ENCODE measurements around the gene CEP295NL.

DNA sequence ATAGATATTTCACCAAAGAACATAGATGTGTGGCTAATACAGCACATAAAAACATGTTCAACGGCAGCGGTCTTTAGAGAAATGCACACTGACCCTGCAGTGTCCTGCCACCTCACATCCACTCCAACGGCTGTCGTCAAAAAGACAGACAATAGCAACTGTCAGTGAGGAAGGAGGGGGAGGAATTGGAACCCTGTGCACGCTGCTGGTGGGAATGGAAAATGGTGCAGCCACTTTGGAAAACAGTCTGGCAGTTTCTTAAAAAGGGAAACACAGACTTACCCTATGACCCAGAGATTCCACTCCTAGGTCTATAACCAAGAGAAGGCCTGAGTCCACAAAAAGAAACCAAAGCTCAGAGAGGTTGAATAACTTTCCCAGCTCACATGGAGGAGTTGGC is 7.7 kb downstream of the CEP295NL start:
- TF ChIP-seq, protein P1, sequence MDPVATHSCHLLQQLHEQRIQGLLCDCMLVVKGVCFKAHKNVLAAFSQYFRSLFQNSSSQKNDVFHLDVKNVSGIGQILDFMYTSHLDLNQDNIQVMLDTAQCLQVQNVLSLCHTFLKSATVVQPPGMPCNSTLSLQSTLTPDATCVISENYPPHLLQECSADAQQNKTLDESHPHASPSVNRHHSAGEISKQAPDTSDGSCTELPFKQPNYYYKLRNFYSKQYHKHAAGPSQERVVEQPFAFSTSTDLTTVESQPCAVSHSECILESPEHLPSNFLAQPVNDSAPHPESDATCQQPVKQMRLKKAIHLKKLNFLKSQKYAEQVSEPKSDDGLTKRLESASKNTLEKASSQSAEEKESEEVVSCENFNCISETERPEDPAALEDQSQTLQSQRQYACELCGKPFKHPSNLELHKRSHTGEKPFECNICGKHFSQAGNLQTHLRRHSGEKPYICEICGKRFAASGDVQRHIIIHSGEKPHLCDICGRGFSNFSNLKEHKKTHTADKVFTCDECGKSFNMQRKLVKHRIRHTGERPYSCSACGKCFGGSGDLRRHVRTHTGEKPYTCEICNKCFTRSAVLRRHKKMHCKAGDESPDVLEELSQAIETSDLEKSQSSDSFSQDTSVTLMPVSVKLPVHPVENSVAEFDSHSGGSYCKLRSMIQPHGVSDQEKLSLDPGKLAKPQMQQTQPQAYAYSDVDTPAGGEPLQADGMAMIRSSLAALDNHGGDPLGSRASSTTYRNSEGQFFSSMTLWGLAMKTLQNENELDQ (CRISPR knock-in tag; IDR thresholded peaks at IDR 0.05; ENCODE audit: borderline replicate concordance) = no peak
- TF ChIP-seq HNF4G (IDR thresholded peaks at IDR 0.05; ENCODE audit: borderline replicate concordance, low read depth, low read length) (no peak), HNF4G (CRISPR knock-in tag; IDR thresholded peaks at IDR 0.05; ENCODE audit: borderline replicate concordance, low read depth) (no peak), KAT7 (CRISPR knock-in tag; IDR thresholded peaks at IDR 0.05; ENCODE audit: borderline replicate concordance) (no peak), NCOA2 (CRISPR knock-in tag; IDR thresholded peaks at IDR 0.05) (no peak), ZNF589 (CRISPR knock-in tag; conservative IDR thresholded peaks at IDR 0.05) (no peak), U2AF1 (optimal IDR thresholded peaks at IDR 0.05; ENCODE audit: low read depth, low read length) (no peak), MAFK (conservative IDR thresholded peaks at IDR 0.05 in 1 of 2, IDR thresholded peaks at IDR 0.05 in 1 of 2; ENCODE audit: low read length in 2 of 2) (no peak), NFE2L2 (IDR thresholded peaks at IDR 0.05; ENCODE audit: low read length) (no peak), ZSCAN21 (CRISPR knock-in tag; IDR thresholded peaks at IDR 0.05; ENCODE audit: borderline replicate concordance) (no peak), JUN (CRISPR knock-in tag; IDR thresholded peaks at IDR 0.05) (no peak), SP4 (CRISPR knock-in tag; IDR thresholded peaks at IDR 0.05) (no peak), TAF1 (CRISPR knock-in tag; IDR thresholded peaks at IDR 0.05) (no peak)
- TF ChIP-seq, protein P2, sequence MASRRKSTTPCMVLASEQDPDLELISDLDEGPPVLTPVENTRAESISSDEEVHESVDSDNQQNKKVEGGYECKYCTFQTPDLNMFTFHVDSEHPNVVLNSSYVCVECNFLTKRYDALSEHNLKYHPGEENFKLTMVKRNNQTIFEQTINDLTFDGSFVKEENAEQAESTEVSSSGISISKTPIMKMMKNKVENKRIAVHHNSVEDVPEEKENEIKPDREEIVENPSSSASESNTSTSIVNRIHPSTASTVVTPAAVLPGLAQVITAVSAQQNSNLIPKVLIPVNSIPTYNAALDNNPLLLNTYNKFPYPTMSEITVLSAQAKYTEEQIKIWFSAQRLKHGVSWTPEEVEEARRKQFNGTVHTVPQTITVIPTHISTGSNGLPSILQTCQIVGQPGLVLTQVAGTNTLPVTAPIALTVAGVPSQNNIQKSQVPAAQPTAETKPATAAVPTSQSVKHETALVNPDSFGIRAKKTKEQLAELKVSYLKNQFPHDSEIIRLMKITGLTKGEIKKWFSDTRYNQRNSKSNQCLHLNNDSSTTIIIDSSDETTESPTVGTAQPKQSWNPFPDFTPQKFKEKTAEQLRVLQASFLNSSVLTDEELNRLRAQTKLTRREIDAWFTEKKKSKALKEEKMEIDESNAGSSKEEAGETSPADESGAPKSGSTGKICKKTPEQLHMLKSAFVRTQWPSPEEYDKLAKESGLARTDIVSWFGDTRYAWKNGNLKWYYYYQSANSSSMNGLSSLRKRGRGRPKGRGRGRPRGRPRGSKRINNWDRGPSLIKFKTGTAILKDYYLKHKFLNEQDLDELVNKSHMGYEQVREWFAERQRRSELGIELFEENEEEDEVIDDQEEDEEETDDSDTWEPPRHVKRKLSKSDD (CRISPR knock-in tag; IDR thresholded peaks at IDR 0.05; ENCODE audit: low read depth) = no peak

Measured in HepG2 (cell line).